ENCODE measurements around the gene AGTPBP1. TPM values are rescaled to one million over a fixed set of nuclear protein-coding genes. Genes with fewer than 3 reads are reported as not detected.

AGTPBP1 gene
- total RNA-seq, 1 donor from 2014 or later = 25.1 TPM

DNA sequence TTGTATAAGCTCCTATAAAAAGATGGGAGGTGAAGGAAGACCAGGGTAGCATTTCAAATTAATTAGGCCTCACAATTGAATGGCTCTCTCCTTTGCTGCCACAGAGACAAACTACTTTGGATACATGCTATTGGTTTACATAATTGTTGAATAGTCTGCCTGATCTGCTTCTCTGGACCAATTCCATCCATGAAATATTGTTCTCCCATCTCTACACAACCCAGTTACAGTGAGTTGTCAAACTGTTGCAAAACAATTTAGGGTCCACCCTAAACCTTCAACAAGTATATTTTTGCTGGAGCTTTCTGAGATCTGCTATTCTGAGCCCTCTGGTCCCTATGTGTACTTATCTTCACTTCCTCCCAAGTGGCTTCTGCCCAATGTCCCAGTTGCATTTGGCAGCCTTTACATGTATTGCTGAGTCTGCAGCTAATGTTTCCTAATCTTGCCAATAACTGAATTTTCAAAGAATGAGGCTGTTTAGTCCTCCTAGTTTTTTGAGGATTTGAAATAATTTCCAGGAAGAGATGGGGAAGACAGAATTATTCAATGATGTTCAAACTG lies 38.9 kb downstream of the AGTPBP1 start:
- TF ChIP-seq, protein P1, sequence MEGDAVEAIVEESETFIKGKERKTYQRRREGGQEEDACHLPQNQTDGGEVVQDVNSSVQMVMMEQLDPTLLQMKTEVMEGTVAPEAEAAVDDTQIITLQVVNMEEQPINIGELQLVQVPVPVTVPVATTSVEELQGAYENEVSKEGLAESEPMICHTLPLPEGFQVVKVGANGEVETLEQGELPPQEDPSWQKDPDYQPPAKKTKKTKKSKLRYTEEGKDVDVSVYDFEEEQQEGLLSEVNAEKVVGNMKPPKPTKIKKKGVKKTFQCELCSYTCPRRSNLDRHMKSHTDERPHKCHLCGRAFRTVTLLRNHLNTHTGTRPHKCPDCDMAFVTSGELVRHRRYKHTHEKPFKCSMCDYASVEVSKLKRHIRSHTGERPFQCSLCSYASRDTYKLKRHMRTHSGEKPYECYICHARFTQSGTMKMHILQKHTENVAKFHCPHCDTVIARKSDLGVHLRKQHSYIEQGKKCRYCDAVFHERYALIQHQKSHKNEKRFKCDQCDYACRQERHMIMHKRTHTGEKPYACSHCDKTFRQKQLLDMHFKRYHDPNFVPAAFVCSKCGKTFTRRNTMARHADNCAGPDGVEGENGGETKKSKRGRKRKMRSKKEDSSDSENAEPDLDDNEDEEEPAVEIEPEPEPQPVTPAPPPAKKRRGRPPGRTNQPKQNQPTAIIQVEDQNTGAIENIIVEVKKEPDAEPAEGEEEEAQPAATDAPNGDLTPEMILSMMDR (IDR thresholded peaks at IDR 0.05) = no peak
- H3K4me1 Mint-ChIP-seq (ENCODE audit: low read depth) = peaks cover 3% of the 10 kb centered on the region
- no peak for DNase-seq (ENCODE audit: low spot score)
- H3K36me3 Mint-ChIP-seq (ENCODE audit: low read depth) = peaks cover 4% of the 10 kb centered on the region
- H3K27me3 Mint-ChIP-seq (ENCODE audit: low read depth) = no peaks in the 10 kb centered on the region
- H3K4me3 Mint-ChIP-seq (ENCODE audit: unreplicated experiment) = no peak overlapping the region
- H3K27ac Mint-ChIP-seq (ENCODE audit: unreplicated experiment) = no peak overlapping the region
- H3K9me3 Mint-ChIP-seq (ENCODE audit: low read depth) = no peaks in the 10 kb centered on the region

DNA sequence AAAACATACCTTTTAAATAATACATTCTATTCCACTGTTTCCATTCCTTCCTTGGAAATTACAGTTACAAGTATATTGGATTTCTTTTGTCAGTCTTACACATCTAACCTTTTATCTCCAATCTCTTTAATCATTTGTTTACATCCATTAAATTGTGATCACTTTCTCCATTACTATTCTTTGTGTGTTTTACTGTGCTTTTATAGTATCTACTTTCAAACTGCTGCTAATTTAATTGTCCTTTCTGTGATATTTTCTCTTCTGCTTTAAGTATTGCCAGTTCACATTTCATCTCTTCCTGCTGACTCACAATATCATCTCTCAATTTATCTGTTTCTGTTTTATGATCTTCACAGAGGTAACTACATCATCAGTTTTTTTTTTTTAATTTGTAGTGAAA lies 39.6 kb downstream of the AGTPBP1 start:
- H3K27me3 Mint-ChIP-seq (ENCODE audit: low read depth) = no peaks in the 10 kb centered on the region
- no peak for DNase-seq (ENCODE audit: low spot score)

DNA sequence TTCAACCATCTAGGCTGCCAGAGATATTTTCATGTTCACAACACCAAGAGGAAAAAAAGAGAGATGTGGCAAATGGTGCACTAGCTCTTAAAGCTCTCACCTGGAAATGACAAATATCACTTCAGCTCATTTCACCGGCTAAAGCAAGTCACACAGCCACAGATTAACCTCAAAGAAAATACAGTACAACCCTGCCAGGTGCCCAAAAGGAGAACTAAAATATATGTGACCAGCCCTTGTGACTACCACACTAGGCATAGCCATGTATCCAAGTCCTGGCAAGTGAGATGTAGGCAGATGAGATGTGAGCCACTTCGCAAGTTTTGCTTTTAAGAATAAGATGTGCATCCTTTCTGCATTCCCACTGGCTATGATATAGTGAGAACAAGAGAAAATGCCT lies 41.4 kb downstream of the AGTPBP1 start:
- TF ChIP-seq, protein P1 (IDR thresholded peaks at IDR 0.05) = no peak
- Mint-ChIP-seq H3K27ac (ENCODE audit: unreplicated experiment) (no peak overlapping the region), H3K36me3 (ENCODE audit: low read depth) (peaks cover 2% of the 10 kb centered on the region), H3K27me3 (ENCODE audit: low read depth) (no peaks in the 10 kb centered on the region), H3K4me3 (ENCODE audit: unreplicated experiment) (no peak overlapping the region), H3K4me1 (ENCODE audit: low read depth) (peaks cover 3% of the 10 kb centered on the region), H3K9me3 (ENCODE audit: low read depth) (no peaks in the 10 kb centered on the region)
- DNase-seq (ENCODE audit: low spot score) = no peak

More for the DNA sequence above, 39.6 kb downstream of the AGTPBP1 start:
- Mint-ChIP-seq H3K27ac (ENCODE audit: unreplicated experiment) (no peak overlapping the region), H3K4me1 (ENCODE audit: low read depth) (peaks cover 3% of the 10 kb centered on the region), H3K9me3 (ENCODE audit: low read depth) (no peaks in the 10 kb centered on the region), H3K36me3 (ENCODE audit: low read depth) (peaks cover 4% of the 10 kb centered on the region), H3K4me3 (ENCODE audit: unreplicated experiment) (no peak overlapping the region)
- TF ChIP-seq, protein P1 (IDR thresholded peaks at IDR 0.05) = no peak

DNA sequence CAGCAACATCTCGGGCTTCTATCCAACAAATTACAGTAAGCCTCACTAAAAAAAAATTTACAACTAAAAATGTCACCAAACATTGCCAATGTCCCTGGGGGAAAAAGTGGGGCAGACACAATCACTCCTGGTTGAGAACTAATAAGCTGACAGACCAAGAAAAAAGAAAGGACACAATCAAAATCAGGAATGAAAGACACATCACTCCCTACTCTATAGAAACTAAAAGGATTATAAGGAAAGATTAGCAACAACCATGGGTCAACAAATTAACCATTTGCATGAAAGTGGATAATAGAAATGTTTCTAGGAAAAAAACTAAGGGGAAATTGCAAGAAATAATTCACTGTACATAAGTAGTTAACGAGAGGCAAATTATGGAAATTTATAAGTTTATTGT lies 53.4 kb downstream of the AGTPBP1 start:
- H3K4me1 Mint-ChIP-seq (ENCODE audit: low read depth) = no peaks in the 10 kb centered on the region
- peaks cover 6% of the 10 kb centered on the region for H3K9me3 Mint-ChIP-seq (ENCODE audit: low read depth)
- H3K27ac Mint-ChIP-seq (ENCODE audit: unreplicated experiment) = no peak overlapping the region
- TF ChIP-seq, protein P1 (IDR thresholded peaks at IDR 0.05) = no peak
- no peak for DNase-seq (ENCODE audit: low spot score)
- H3K27me3 Mint-ChIP-seq (ENCODE audit: low read depth) = no peaks in the 10 kb centered on the region
- peaks cover 14% of the 10 kb centered on the region for H3K36me3 Mint-ChIP-seq (ENCODE audit: low read depth)
- no peak overlapping the region for H3K4me3 Mint-ChIP-seq (ENCODE audit: unreplicated experiment)

DNA sequence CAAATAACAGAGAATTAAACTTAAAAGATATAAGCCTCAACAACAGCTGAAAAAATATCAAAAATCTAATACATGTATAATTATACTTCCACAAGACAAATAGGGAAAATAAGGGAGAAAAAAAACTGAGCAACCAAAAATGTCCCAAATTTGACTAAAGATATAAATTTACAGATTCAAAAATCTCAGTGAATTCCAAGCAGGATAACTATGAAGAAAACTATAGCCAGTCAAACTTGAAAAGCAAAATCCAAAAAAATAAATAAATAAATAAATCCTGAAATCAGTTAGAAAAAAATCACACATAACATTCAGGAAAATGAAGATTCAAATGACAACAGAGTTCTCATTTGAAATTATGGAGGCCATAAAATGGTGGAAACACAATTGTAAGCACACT lies 56.7 kb downstream of the AGTPBP1 start:
- Mint-ChIP-seq H3K9me3 (ENCODE audit: low read depth) (peaks cover 6% of the 10 kb centered on the region), H3K27ac (ENCODE audit: unreplicated experiment) (no peak overlapping the region), H3K4me1 (ENCODE audit: low read depth) (no peaks in the 10 kb centered on the region), H3K4me3 (ENCODE audit: unreplicated experiment) (no peak overlapping the region), H3K27me3 (ENCODE audit: low read depth) (no peaks in the 10 kb centered on the region), H3K36me3 (ENCODE audit: low read depth) (peaks cover 6% of the 10 kb centered on the region)
- no peak for DNase-seq (ENCODE audit: low spot score)
- TF ChIP-seq, protein P1 (IDR thresholded peaks at IDR 0.05) = no peak

Measured in chondrocyte (in vitro differentiated cells).